HG02678 (cell line): ENCODE data around the gene DTX3.
A peak's percentile ranks its signal among the peaks of the same experiment; 100 is the strongest.
"Not testable (repeated sequence)": the region's sequence is repeated elsewhere in the genome, so short reads cannot be mapped to it uniquely, and the experiment has no call there.

Source experiments
- ATAC-seq: cut with Tn5 transposase; IDR thresholded peaks from one replicate; pipeline ENCODE4 v1.9.1; 2021; ENCODE audit warnings: mild to moderate bottlenecking, moderate library complexity; ENCODE audit not compliant: unreplicated experiment

Gene DTX3

DNA sequence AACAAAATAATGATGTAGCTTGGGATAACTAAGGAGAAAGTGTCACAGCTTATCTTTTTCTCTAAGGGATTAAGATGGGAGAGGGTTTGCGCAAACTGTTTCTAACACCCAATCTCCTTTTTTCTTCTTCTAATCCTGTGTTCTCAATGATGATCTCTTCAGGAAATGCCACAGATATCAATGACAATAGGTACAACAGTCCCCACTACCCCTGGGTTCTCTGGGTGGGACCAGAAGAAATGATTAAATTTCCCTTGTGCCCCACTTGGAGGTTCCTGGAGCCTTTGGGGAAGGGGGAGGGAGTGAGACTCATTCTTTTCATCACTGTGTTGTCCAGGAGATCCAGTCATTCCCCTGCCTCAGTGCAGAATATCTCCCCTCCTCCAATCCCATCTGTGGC is 22.2 kb upstream of the DTX3 start:
- no peak for ATAC-seq

DNA sequence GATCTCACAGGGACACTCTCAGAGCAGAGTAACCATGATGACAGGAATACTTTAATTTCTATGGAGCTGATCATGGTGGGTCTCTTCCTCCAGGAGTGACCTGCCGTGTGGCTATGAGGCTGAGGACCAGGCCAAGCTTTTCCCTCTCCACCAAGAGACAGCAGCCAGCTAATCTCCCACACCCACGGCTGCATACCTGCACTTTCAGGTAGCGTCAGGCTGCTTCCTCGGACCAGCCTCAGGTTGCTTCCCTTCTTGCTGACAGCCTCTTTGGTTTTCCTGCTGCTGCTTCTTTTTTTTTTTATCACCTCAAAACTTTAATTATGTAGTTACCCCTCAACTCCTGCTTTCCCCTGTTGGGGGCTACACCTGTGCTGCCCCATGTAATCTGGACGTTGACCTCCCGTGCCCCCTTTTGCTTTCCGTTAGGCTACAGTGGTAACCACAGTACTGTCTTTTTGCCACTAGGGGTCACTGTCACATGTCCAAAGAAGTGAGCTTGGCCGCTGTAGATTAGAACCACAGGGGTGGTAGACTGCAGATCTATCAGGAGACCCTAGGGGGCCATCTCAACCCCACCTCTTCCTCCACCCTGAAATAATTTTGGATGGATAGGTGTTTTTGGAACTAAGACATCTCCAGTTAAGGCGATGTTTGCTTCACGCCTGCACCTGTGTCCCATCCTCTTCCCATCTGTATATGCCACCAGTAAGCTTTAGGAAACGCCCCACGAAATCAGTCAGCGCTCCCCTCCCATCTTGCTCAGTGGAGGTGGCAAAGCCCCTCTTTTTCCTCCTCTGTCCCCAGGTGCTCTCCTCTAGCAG is 21.4 kb upstream of the DTX3 start:
- ATAC-seq = peak; percentile 97

DNA sequence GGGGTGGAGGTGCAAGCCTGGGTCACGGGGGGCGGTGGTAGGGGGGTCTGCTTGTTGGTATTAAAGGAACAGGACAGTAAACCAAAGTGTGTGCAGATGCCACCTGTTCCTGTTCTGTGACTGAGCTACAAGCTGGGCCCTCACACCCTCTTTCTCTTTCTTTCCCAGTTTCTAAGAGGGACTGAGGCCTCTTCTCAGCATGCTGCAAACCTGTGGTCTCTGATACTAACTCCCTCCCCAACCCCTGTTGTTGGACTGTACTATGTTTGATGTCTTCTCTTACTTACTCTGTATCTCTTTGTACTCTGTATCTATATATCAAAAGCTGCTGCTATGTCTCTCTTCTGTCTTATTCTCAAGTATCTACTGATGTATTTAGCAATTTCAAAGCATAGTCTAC is 20.6 kb upstream of the DTX3 start:
- ATAC-seq = no peak

DNA sequence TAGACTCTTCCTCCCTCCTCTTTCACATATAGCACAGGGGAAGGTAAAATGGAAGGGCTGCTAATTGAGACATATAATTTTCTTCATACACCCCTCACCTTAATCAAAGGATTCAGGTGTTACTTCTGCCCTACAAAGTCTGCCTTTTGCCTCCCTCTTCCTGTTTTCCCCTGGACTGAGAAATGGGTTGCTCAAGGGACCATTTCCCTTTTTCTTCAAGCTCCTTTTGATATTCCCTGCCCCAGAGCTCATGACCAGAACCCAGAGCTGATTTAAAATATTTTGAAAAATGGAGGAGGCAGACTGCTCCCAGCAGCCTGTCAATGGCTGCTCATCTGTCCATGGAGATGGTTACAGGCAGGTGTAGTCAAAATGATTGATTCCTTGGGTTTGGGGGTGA is 19.9 kb upstream of the DTX3 start:
- no peak for ATAC-seq

DNA sequence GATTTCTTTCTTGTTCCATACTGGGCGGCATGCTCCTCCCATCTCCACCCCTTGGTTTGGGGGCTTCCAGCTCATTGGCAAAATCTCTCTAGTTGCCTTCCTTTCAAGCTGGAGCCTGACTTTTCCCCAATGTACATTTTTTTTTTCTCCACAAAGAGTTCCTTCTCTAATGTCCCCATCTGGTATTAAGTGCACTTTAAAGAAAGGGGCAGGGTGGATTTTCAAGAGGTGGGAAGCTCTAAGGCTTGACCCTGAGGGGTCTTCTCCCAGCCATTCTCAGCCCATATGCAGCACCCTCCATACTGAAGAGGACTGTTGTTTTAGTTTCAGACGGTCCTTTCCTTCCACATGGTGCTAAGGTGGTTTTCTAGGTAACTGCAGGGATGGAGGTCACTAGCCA is 19.5 kb upstream of the DTX3 start:
- ATAC-seq = no peak

DNA sequence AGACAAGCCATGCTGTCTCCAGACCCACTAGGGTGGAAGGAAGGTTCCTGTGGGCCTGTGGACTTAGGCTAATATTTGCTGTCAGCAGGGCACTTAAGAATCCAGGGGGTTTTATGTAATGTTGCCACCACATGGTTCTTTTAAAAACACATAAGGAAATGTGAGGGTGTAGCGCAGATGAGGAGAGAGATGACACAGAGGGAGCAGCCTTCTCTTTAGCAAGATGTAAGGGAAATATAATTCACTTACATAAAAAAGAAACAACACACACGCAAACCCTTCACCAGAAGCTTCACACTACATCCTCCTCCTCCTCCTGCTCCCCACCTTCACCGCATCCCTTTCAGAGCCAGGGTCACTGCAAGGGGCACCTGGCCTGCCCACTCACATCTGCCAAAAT is 18.5 kb upstream of the DTX3 start:
- ATAC-seq = no peak

DNA sequence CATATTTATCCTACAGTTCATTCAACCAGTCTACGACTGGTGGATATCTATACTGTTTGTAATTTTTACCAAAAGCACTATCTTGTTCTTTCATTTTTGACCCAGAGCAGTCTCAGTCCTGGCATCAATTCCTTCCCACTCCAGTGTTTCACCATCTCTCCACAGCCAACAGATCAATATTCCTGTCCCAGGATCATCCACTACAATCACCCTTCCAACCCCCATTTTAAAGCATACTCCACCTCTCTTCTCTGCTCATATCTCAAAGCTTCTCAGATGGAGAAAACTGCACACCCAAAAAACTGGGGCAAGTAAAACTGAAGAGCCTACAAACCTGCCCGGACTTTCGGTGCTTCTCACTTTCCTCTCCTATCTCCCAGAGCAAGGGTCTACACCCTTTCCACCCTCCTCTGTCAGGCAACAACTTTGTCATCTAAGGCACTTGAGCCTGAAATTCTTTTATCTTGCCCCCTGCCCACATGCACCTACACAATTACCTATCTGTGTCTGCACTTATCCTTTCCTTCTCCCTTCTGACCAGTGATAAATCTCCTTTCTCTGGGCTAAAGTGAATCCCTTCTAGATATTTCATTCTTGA is 17.7 kb upstream of the DTX3 start:
- no peak for ATAC-seq

DNA sequence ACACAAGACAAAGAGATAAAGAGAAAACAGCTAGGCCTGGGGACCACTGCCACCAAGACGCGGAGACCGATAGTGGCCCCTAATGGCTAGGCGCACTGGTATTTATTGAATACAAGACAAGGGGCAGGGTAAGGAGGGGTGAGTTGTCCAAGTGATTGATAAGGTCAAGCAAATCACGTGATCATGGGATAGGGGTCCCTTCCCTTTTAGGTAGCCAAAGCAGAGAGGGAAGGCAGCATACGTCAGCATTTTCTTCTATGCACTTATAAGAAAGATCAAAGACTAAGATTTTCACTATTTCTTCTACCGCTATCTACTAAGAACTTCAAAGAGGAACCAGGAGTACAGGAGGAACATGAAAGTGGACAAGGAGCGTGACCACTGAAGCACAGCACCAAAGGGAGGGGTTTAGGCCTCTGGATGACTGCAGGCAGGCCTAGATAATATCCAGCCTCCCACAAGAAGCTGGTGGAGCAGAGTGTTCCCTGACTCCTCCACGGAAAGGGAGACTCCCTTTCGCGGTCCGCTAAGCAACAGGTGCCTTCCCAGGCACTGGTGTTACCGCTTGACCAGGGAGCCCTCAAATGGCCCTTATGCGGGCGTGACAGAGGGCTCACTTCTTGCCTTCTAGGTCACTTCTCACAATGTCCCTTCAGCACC is 15.5 kb upstream of the DTX3 start:
- not testable (repeated sequence) for ATAC-seq

DNA sequence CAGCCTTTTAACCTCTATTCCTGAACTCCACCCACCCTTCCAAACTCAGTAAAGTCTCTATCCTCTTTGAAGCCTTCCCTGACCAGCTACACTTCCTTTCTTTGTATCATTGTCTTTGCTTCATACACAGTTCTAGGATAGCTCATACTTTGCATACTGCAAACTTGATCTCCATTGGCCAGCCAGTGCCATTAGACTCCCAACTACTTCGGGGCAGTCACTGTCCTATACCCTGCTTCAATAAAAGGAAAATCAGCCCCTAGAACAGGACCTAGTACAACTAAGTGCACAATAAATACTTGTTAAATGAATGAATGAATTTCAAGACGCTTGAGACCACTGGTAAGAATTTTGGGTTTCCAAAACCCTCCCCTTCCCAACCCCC is 14.2 kb upstream of the DTX3 start:
- ATAC-seq = no peak

DNA sequence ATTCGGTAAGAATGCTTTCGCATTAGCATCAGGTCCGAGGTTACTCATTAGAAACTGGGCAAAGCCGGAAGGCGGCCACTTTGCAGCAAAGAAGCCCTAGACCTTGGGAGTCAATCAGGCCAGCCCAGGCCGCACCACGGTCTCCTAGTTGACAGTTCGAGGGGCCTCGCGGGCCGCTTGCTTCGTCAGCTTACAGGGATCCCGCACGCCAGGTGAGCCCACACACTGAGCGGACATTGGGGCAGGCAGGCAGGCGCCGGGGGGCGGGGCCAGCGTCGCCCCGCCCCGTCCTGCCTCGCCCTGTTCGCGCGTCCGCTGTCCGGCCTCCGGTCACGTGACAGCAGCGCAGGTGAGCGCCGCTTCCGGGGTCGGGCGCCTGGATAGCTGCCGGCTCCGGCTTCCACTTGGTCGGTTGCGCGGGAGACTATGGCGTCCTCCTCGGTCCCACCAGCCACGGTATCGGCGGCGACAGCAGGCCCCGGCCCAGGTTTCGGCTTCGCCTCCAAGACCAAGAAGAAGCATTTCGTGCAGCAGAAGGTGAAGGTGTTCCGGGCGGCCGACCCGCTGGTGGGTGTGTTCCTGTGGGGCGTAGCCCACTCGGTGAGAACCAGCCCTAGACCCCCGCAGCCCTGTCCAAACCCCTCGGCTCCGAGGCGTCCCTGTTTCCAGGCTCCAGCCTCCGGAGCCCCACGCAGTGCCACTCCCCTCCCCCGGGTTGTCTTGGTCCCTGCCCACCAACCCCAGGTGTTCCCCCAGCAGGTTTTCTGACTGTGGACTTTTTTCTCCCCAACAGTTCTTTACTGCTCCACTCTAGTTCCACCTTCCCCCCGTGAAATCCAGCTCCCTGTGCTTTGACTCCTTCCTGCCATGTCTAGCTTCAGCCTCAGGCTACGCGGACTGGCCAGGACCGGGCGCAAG is 13.5 kb upstream of the DTX3 start, which contains the start of gene PIP4K2C:
TSS of gene PIP4K2C (plus strand) at position 329 of the 918 bp plus-strand sequence. CDS start at position 427, 98 bp downstream.
- ATAC-seq = peak; percentile 98

DNA sequence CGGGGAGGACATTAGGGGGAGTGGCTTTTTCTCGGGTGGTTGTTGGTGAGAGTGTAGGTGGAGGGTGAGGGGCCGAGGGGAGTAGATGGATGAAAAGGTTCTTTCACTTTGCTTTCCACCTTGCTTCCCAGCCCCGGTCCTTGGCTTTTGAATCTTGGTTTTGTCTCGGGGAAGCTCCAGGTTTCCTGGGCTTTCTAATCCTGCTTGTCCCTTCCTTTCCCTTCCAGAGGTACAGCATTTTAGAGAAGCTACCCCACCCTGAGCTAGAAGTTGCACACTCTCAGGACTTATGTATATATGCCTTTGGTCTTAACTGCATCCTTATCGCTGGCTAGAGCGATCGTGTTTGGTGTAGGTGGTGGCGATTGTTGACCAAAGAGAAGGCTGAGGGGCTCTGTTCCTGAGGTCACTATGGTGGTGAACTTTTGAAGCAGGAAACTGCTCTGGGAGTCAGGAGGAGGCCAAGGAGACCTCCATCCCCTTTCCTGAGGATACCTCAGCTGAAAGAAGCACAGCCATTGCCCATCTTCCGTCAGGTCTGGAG is 12.8 kb upstream of the DTX3 start:
- no peak for ATAC-seq

DNA sequence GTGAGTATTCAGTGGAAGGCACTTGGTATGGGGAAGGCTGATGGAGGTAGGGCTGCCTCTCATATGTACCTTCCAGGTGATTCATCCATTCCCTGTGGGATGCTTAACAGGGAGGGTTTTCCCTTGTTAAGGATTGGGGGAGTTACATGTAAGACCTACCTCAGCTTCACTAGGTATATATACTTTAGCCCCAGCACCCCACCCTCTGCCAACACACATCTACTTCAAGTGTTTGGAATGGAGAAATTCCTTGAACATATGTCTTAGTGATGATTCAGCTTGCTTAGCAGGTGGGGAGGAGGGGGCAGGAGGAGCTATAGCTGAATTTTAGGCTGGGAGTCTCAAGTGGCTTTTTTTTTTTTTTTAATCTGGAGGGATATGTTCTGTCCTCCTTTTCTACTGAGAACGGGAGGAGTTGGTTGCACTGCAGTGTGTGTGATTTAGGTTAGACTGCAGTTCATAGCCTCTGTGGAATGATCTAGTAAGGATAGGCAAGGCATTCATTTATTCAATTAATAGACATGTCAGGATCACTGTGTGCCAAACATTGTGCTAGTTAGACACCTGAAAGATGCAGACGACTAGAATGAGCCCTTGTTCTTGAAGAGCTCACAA is 12.0 kb upstream of the DTX3 start:
- no peak for ATAC-seq

DNA sequence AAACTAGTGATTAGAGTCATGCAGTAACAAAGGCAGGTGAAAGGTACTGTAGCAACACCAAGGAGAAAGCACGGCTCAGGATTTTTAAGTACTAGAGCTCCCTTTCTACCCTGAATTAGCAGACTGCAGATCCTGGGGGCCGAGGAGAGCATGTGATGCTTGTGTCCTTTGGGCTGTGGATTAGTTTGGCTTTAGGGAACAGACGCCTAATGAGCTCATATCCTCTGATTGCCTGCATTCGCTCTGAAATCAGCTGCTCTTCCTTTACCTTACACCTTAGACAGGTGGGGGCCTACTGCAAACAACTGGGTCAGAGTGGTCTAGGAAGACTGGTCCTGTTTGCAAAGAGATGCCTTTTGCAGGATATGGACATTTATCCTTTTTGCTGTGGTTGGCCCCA is 11.4 kb upstream of the DTX3 start:
- ATAC-seq = no peak

DNA sequence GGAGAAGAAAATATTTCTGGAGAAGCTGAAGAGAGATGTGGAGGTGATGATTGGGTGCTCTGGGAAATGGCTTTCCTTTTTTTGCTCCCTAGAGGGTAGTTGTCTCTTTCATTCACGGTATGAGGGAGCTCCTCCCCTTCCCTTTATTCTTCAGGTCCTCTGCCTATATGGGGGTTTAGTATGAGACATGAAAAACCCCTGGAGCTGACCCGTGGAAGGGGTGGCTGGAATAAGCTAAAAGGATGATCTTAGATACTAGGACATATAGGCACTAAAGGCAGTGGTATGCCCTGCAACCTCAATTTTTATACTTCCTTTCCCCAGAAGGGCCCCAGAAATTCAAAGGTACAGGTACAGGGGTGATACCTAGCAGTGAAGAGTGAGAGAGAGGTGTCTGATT is 4.2 kb upstream of the DTX3 start:
- ATAC-seq = no peak

DNA sequence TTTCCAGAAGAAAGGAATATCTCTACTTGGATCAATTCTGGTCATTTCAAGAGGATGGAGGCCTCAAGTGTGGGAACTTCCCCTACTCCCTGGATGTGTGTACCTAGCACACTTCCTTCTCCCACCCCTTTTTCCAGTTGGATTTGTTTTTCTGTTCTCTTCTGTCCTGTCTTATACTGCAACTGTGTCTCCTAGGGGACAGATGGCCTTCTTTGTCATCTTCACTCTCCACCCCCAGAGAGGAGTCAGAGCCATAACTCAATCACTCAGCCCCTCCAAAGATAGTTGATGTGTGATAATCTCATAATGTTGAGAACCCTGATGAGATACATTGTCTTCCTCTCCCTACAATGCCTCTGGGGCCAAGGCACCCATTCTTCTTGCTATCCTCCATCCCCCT is 2.1 kb upstream of the DTX3 start:
- ATAC-seq = no peak

DNA sequence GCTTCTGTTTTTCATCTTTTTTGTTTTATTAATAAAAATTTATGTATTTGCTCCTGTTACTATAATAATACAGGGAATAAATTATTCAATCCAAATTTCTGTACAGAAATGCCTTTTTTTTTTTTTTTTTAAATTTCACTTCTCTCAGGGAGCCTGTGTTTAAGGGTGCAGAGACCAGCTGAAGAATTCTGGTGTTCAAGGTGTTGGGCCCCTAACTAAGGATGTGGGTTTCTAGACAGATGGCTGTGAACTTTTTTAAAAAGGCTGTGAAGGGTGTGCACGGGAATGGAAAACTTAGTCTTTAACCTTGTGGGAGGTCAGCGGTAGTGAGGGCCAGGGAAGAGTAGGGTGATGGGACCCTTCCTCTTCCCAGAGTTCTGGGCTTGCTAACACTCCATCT is 1.3 kb upstream of the DTX3 start:
- ATAC-seq = no peak

DNA sequence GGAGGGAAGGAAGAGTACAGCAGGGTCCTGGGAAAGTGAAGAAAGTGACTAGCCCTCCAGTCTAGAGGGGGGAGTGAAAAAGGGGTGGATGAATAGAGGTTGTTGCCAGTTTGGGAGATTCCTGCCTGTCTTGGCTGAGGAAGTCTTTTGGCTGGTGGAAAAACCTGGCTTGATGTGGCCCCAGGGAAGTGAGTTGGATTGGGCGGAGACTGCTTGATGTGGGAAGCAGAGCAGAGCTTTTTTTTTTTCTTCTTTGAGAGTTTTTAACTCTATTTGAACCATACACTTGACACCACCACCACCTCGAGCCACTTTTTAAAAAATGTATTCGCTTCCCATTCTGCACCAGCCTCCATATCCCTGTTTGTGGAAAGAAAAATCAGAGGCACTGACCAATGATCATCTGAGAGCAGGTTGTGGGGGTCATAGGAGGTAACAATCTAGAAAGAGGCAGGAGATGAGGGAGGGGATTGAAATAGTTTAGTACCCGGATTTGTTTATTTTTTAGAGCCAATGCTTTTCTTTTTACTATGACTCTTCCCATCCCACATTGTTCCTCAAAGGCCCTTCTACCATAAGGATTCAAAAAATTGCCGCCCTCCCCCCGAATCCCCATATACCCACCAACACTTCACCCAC is 690 bp upstream of the DTX3 start:
- no peak for ATAC-seq

DNA sequence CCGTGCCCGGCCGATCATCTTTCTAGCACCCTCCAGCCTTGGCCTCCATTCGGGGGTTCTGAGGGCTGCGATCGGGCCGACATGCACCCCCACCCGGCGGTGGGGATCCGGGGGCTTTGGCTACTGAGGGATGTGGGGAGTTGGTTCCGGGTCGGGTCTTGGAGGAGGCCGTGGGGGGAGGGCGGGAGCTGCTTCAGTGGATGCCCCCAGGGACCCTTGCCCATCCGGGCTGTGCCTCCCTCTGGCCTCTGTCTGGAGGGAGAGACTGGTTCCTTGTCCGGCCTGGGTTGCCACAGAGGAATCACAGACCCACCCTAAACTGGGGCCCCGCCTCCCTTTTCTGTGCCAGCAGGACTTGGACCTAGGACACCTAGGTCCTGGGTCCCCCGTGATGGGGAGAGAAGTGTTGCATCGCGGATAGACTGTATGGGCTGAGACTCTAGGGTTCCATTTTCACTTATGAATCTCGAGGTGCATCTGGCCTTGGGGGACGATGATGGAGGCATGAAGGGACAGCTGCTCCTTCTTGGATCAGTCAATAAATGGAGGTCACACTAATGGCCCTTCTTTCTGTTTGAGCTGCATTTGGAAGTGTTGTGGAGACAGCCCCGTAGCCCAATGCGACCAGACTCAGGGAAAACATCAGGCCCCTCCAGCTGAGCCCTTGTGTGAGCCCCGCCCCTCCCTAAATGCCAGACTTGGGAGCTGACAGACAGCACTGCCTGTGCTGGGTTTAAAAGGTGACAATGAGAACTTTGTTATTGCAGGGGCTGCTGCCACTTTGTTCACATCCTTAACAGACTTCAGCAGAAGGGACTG is 577 bp downstream of the DTX3 start:
- no peak for ATAC-seq

DNA sequence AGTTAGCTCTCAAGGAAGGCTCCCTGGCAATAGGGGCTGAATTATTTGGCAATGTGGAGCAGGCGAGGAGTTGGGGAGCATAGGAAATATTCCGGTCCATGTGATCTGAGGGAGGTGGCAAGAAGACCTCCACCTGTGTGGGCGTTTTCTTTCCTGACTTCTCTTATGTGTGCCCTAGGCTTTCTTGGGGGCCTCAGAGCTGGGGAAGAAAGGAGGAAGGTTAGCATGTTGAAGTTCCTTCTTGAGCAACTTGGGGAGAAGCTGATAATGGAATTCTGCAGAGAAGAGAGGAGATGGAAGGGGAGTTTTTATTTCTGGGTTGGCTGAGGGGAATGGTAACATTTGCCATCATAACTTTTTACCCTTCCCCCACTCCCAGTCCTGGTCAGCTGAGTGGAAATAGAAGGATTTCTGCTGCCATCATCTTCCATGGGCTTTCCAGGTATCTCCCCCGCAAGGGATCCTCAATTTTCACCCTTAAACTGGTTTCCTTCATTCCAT is 1.2 kb downstream of the DTX3 start:
- ATAC-seq = no peak
